Measurements from ENCODE around the gene RABGAP1L. TPM values are rescaled to one million over a fixed set of nuclear protein-coding genes. Genes with fewer than 3 reads are reported as not detected.

Gene RABGAP1L
- total and polyA plus RNA-seq, 2 of the 4 experiments (the other 2 are of a cell fraction), result 7.9 to 26.7 TPM

GRCh38 chr1:174158767-174159251 lies 511 bp upstream of the RABGAP1L start:
- Histone ChIP-seq H3K9ac (ENCODE audit: low read depth, low read length) (peak overlapping the region; percentile 39), H3K36me3 (ENCODE audit: control insufficient read depth, insufficient read depth, low read length) (no peaks in the 10 kb centered on the region), H3K27me3 (ENCODE audit: control insufficient read depth, insufficient read depth, low read length) (no peaks in the 10 kb centered on the region; the same call in 1 of the 2 replicates), H4K91ac (ENCODE audit: insufficient read depth, low read depth, low read length) (no peak overlapping the region), H3K9me3 (ENCODE audit: control insufficient read depth, insufficient read depth, low read length) (no peaks in the 10 kb centered on the region), H2AK5ac (ENCODE audit: low read depth, low read length) (no peak overlapping the region), H2BK20ac (ENCODE audit: low read depth, low read length) (no peak overlapping the region), H2AK9ac (replicated peaks; ENCODE audit: low read depth, low read length, poor library complexity) (no peak overlapping the region), H3K4ac (ENCODE audit: low read depth, low read length) (no peak overlapping the region), H3K27ac (ENCODE audit: insufficient read depth, low read length) (no peak overlapping the region), H2BK120ac (ENCODE audit: low read depth, low read length) (no peak overlapping the region; the same call in 1 of the 2 replicates), H3K56ac (ENCODE audit: extremely low read depth, insufficient read depth, low read length) (no peak overlapping the region), H3K14ac (replicated peaks; ENCODE audit: low read depth, low read length) (peak overlapping the region; percentile 74; the same call in 1 of the 2 replicates), H3K4me2 (ENCODE audit: low read depth, low read length) (peak overlapping the region; percentile 87), H3K9me1 (ENCODE audit: insufficient read depth, low read length) (no peaks in the 10 kb centered on the region), H4K8ac (ENCODE audit: low read depth in 2 of 2, low read length in 2 of 2) (peak overlapping the region in 1 of 2 experiments; percentile 50; a peak in 1 of 4 replicates), H2BK5ac (ENCODE audit: low read depth, low read length, poor library complexity, severe bottlenecking) (no peak overlapping the region), H3K18ac (ENCODE audit: low read depth, low read length) (no peak overlapping the region), H4K5ac (ENCODE audit: low read depth, low read length) (no peak overlapping the region), H4K20me1 (ENCODE audit: insufficient read depth, low read length) (no peaks in the 10 kb centered on the region), H3K79me1 (ENCODE audit: low read depth in 1 of 2, low read length in 2 of 2) (peaks cover 5 to 16% of the 10 kb centered on the region in 2 experiments), H3K4me1 (ENCODE audit: control insufficient read depth, insufficient read depth, low read length) (no peaks in the 10 kb centered on the region), H3K23ac (ENCODE audit: low read depth, low read length) (peak overlapping the region; percentile 76), H3K4me3 (ENCODE audit: insufficient read depth, low read depth, low read length) (peak overlapping the region; percentile 63), H2AFZ (replicated peaks; ENCODE audit: low read length, poor library complexity) (peak overlapping the region; percentile 88), H2BK15ac (ENCODE audit: low read depth, low read length) (no peak overlapping the region)
- TF ChIP-seq POLR2A (IDR thresholded peaks at IDR 0.05; ENCODE audit: low read depth, low read length) (no peak), MXI1 (IDR thresholded peaks at IDR 0.05; ENCODE audit: borderline replicate concordance, low read depth, low read length) (no peak), MAFK (IDR thresholded peaks at IDR 0.05; ENCODE audit: low read depth, low read length) (no peak), FOS (IDR thresholded peaks at IDR 0.05; ENCODE audit: low read depth, low read length) (no peak), RFX5 (IDR thresholded peaks at IDR 0.05; ENCODE audit: low read depth, low read length) (no peak), RCOR1 (IDR thresholded peaks at IDR 0.05; ENCODE audit: insufficient replicate concordance, low read length) (no peak), NFE2L2 (IDR thresholded peaks at IDR 0.05; ENCODE audit: low read depth, low read length) (no peak), ELK1 (IDR thresholded peaks at IDR 0.05; ENCODE audit: borderline replicate concordance, low read depth, low read length) (no peak), SMC3 (IDR thresholded peaks at IDR 0.05; ENCODE audit: low read depth, low read length) (no peak), USF2 (IDR thresholded peaks at IDR 0.05; ENCODE audit: low read depth, low read length) (no peak), CEBPB (IDR thresholded peaks at IDR 0.05; ENCODE audit: low read depth, low read length) (no peak)
- no peak for ATAC-seq (ENCODE audit: low read depth)
- intact Hi-C loops (cut with micrococcal nuclease), result loop anchor here (1.0 kb wide), 1 partner anchor 291 kb away; the partner anchor contains the start of gene ZBTB37
- WGBS, 2 experiments (ENCODE audit: extremely low coverage in 2 of 2, insufficient read length in 1 of 2), result 0% methylated on average over 10 of the region's 23 CpGs; no CpG with 5 or more reads in 1 of the 2 experiments
- in situ Hi-C loops (cut with MboI; ENCODE audit: low sequenced_read_pairs), result no loop called here
- BruUV-seq (replicated peaks), result no TSS peak
- dilution Hi-C loops (cut with HindIII; ENCODE audit: low sequenced_read_pairs, unreplicated experiment), result no loop called here
- ChIA-PET CTCF (interaction anchor here (0.5 kb wide), 2 partner anchors 17 to 1188 kb away, joined by 5 to 6 read pairs; no protein-coding TSS in a partner anchor), POLR2A (ENCODE audit: unreplicated experiment) (no interaction called here)
- no peak for DNase-seq
